ENCODE data around the gene GPR153. TPM values are rescaled to one million over a fixed set of nuclear protein-coding genes. Genes with fewer than 3 reads are reported as not detected.

Gene GPR153
- total and polyA plus RNA-seq, 2 donors (not counting 1 experiment from before 2014, with no cell fraction given): 0.04 to 0.20 TPM

DNA sequence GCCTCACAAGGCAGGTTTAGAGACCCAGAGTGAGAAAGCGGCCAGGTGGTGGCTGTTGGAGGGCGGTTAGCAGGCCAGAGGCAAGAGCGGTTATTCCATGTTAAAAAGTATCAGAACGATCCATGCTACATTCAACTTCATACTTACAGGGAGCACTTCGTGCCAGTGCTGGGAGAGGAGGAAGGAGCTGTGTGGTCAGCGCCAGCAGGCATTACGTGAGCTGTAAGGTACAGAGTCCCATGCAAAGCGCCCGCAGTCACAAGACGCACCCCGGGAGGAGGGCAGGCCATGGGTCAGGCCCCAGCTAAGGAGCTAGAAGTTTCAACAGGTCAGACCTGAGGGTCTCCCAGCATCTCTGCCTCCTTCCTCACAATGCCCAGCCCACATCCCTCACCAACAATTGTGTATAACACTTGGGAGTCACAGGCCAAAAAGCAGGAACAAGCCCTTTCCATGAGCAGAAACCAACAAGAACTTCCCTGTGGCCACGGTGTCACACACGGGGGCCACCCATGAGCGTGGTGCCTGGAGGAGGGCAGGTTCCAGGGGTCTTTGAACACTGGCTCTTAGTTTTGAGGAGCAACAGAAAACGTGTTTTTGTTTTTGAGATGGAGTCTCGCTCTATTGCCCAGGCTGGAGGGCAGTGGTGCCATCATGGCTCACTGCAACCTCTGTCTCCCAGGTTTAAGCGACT, 21.8 kb upstream of the GPR153 start:
- H3K36me3 ChIP-seq (replicated peaks in 1 of 2; ENCODE audit: control extremely low read depth in 1 of 2, control insufficient read depth in 1 of 2, extremely low read depth in 1 of 2, insufficient read depth in 2 of 2, low read length in 1 of 2): no peaks in the 10 kb centered on the region
- Mint-ChIP-seq H3K4me1 (no peaks in the 10 kb centered on the region), H3K27ac (no peak overlapping the region), H3K4me3 (no peak overlapping the region), H3K27me3 (no peaks in the 10 kb centered on the region), H3K9me3 (ENCODE audit: insufficient read depth) (no peaks in the 10 kb centered on the region)
- ChIA-PET POLR2A (no interaction called here), CTCF (no interaction called here)
- no peaks in the 10 kb centered on the region for H3K9me3 ChIP-seq (ENCODE audit: control extremely low read depth in 1 of 3, control insufficient read depth in 2 of 3, insufficient read depth in 1 of 3, low read length in 2 of 3)
- no peak for ATAC-seq (ENCODE audit: low read depth)
- no peak for TF ChIP-seq EZH2 (IDR thresholded peaks at IDR 0.05; ENCODE audit: borderline replicate concordance, insufficient read depth, low read depth, low read length, poor library complexity, severe bottlenecking)
- TF ChIP-seq, protein P1, sequence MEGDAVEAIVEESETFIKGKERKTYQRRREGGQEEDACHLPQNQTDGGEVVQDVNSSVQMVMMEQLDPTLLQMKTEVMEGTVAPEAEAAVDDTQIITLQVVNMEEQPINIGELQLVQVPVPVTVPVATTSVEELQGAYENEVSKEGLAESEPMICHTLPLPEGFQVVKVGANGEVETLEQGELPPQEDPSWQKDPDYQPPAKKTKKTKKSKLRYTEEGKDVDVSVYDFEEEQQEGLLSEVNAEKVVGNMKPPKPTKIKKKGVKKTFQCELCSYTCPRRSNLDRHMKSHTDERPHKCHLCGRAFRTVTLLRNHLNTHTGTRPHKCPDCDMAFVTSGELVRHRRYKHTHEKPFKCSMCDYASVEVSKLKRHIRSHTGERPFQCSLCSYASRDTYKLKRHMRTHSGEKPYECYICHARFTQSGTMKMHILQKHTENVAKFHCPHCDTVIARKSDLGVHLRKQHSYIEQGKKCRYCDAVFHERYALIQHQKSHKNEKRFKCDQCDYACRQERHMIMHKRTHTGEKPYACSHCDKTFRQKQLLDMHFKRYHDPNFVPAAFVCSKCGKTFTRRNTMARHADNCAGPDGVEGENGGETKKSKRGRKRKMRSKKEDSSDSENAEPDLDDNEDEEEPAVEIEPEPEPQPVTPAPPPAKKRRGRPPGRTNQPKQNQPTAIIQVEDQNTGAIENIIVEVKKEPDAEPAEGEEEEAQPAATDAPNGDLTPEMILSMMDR (IDR thresholded peaks at IDR 0.05): no peak
- no peak overlapping the region for H3K4me3 ChIP-seq (ENCODE audit: control extremely low read depth in 1 of 5, extremely low read depth in 1 of 5, insufficient read depth in 1 of 5, low read depth in 2 of 5, low read length in 4 of 5)
- DNase-seq: no peak
- no peak overlapping the region for H3K27ac ChIP-seq (ENCODE audit: low read length in 2 of 2)
- no peak overlapping the region for H3K4me2 ChIP-seq (replicated peaks; ENCODE audit: low read depth, low read length, poor library complexity, severe bottlenecking)
- no peaks in the 10 kb centered on the region for H3K79me2 ChIP-seq (ENCODE audit: control insufficient read depth, insufficient read depth, low read length)
- no peak overlapping the region for H3K9ac ChIP-seq (ENCODE audit: low read length)
- no peaks in the 10 kb centered on the region for H3K27me3 ChIP-seq (replicated peaks in 1 of 4; ENCODE audit: control extremely low read depth in 1 of 4, control insufficient read depth in 3 of 4, insufficient read depth in 4 of 4, low read length in 3 of 4)
- H4K20me1 ChIP-seq (ENCODE audit: control insufficient read depth, insufficient read depth, low read length, poor library complexity, severe bottlenecking): no peaks in the 10 kb centered on the region
- H2AFZ ChIP-seq (ENCODE audit: insufficient read depth, low read depth, low read length, poor library complexity, severe bottlenecking): no peak overlapping the region
- H3K4me1 ChIP-seq (ENCODE audit: control insufficient read depth in 2 of 2, insufficient read depth in 2 of 2, low read length in 2 of 2): no peaks in the 10 kb centered on the region
- intact Hi-C loops (cut with micrococcal nuclease): no loop called here
- WGBS (ENCODE audit: insufficient coverage): over 99% methylated on average over 15 of the region's 17 CpGs

DNA sequence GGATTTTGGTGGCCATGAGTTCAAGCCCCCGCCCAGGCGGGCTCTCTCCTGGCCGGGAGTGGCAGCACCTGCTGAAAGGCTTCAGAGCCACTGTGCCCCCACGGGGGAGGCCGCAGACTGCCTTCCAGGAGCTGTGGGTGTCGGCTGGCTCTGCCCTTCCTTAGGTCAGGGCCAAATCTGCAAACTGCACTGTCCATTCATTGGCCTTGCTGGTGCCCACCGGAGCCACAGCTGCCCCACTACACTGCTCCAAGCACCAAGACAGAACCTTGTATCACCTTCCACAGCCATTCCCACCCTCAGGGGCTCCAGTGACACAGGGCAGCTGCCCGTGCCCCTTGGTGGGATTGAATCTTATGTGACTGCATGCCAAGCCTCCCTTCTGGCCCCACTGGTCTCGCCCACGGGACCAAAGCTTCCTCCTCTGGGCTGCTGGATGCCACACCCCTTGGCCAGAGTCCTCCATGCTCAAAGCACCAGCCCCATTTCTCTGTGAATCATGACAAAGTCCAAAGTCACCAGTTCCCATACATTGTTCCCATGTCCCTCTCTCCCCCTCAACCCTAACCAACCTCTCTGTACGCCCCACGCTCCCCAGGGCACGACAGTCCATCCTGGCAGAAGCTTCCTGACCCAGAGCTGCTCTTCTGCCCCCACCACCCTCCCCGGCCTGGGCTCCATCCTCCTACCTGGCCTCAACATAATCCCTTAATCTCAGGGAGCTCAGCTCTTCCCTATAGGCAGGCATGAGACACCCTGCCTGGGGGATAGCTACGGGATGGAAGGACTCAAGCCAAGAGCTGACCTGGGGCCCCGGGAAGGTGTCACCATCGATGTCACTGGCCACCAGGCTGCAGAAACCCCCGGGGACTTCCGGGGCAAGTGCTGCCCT, 20.9 kb upstream of the GPR153 start:
- Histone ChIP-seq H4K20me1 (ENCODE audit: control insufficient read depth, insufficient read depth, low read length, poor library complexity, severe bottlenecking) (no peaks in the 10 kb centered on the region), H3K9me3 (ENCODE audit: control extremely low read depth in 1 of 3, control insufficient read depth in 2 of 3, insufficient read depth in 1 of 3, low read length in 2 of 3) (no peaks in the 10 kb centered on the region), H3K79me2 (ENCODE audit: control insufficient read depth, insufficient read depth, low read length) (no peaks in the 10 kb centered on the region), H3K9ac (ENCODE audit: low read length) (no peak overlapping the region), H3K4me3 (ENCODE audit: control extremely low read depth in 1 of 5, extremely low read depth in 1 of 5, insufficient read depth in 1 of 5, low read depth in 2 of 5, low read length in 4 of 5) (no peak overlapping the region), H3K27me3 (replicated peaks in 1 of 4; ENCODE audit: control extremely low read depth in 1 of 4, control insufficient read depth in 3 of 4, insufficient read depth in 4 of 4, low read length in 3 of 4) (no peaks in the 10 kb centered on the region), H3K4me2 (replicated peaks; ENCODE audit: low read depth, low read length, poor library complexity, severe bottlenecking) (no peak overlapping the region), H3K36me3 (replicated peaks in 1 of 2; ENCODE audit: control extremely low read depth in 1 of 2, control insufficient read depth in 1 of 2, extremely low read depth in 1 of 2, insufficient read depth in 2 of 2, low read length in 1 of 2) (no peaks in the 10 kb centered on the region), H3K27ac (ENCODE audit: low read length in 2 of 2) (no peak overlapping the region), H3K4me1 (ENCODE audit: control insufficient read depth in 2 of 2, insufficient read depth in 2 of 2, low read length in 2 of 2) (no peaks in the 10 kb centered on the region), H2AFZ (ENCODE audit: insufficient read depth, low read depth, low read length, poor library complexity, severe bottlenecking) (no peak overlapping the region)
- Mint-ChIP-seq H3K27ac (no peak overlapping the region), H3K27me3 (no peaks in the 10 kb centered on the region), H3K4me3 (no peak overlapping the region), H3K4me1 (no peaks in the 10 kb centered on the region), H3K9me3 (ENCODE audit: insufficient read depth) (no peaks in the 10 kb centered on the region)
- DNase-seq (no peak), ATAC-seq (ENCODE audit: low read depth) (no peak)
- POLR2A ChIA-PET: no interaction called here
- 91% methylated on average over 19 of the region's 19 CpGs for WGBS (ENCODE audit: insufficient coverage)
- CTCF ChIA-PET: no interaction called here
- TF ChIP-seq, protein P1 (IDR thresholded peaks at IDR 0.05): no peak
- TF ChIP-seq EZH2 (IDR thresholded peaks at IDR 0.05; ENCODE audit: borderline replicate concordance, insufficient read depth, low read depth, low read length, poor library complexity, severe bottlenecking): no peak
- intact Hi-C loops (cut with micrococcal nuclease): no loop called here
